GM19099 (cell line): ENCODE results near the gene ANKH.

ENCODE experiments used
- POLR2A ChIP-seq: IDR thresholded peaks from 3 replicates; pipeline ENCODE4 v1.6.1; 2011; ENCODE audit warnings: low read depth; ENCODE audit not compliant: insufficient read length; ENCODE audit errors: extremely low read depth

Gene ANKH

GRCh38 chr5:14665101-14665822, 206.3 kb downstream of the ANKH start:
- no peak for TF ChIP-seq POLR2A

- peak; percentile 86 for TF ChIP-seq POLR2A
Measured at GRCh38 chr5:14664270-14665100, 207.1 kb downstream of the ANKH start, which contains the start of gene OTULIN. OTULIN (plus strand) TSS chr5:14664718; CDS start chr5:14664826, 108 bp downstream.

- TF ChIP-seq POLR2A: no peak
Measured at GRCh38 chr5:14663734-14664269, 207.8 kb downstream of the ANKH start.

GRCh38 chr5:14662721-14663260, 208.8 kb downstream of the ANKH start:
- TF ChIP-seq POLR2A: no peak

GRCh38 chr5:14660833-14661232, 210.7 kb downstream of the ANKH start:
- no peak for TF ChIP-seq POLR2A

GRCh38 chr5:14659821-14660607, 211.6 kb downstream of the ANKH start:
- no peak for TF ChIP-seq POLR2A

- no peak for TF ChIP-seq POLR2A
Measured at GRCh38 chr5:14656898-14657297, 214.7 kb downstream of the ANKH start.

- TF ChIP-seq POLR2A: no peak
Measured at GRCh38 chr5:14655146-14655741, 216.3 kb downstream of the ANKH start.
